ENCODE data around the gene CWC15.
"Not testable (repeated sequence)": the region's sequence is repeated elsewhere in the genome, so short reads cannot be mapped to it uniquely, and the experiment has no call there.

The CWC15 gene

DNA sequence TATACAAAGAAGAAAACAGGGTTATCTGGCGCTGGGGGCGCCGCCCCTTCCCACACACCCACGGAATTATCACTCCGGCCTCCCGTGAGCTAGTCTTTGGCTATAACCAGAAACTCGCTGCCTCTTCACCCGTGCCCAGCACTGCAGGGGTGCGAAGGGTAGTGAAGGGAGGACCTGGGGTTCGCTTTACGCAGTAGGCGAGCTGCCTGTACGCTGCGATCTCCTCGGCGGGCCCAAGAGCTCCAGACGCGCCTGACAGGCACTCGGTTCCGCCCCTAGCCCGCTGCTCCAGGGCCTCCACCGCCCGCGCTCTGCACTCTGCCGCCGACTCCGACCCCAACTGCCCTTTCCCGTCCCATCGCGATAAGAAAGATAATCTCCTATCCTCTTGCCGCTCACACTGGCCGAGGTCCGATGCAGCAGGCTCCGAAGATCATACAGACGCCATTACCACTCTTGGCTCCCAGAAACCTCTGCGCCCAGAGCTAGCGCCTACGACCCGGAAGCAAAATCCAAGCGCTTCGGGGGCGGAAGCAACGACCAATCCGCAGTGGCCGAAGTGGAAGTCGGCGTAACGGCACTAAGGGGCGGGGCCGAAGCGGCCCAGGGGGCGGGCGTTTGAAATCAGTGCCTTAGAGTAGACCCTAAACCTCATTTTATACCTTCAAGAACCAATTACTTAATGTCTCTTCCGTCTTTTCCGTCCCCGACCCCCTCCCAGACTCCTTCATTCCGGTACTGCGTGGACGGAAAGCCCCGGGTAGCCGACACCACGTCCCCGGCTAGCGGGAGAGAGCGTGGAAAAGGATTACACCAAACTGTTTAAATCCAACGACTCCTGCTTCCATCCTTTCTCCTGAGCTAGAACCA lies at the start of gene CWC15, which contains the start of gene KDM4D:
Gene CWC15, minus strand, starts transcription at position 458 of the 870 bp plus-strand sequence. CDS start 1,371 bp downstream, outside the sequence.
Gene KDM4D, plus strand, starts transcription at position 611 of the 870 bp plus-strand sequence. CDS start 23,664 bp downstream, outside the sequence.
- DNase-seq, result peak; percentile 75 to 94

GRCh38 chr11:95021468-95021867 lies 48.1 kb upstream of the CWC15 start:
- not testable (repeated sequence) for DNase-seq

DNA sequence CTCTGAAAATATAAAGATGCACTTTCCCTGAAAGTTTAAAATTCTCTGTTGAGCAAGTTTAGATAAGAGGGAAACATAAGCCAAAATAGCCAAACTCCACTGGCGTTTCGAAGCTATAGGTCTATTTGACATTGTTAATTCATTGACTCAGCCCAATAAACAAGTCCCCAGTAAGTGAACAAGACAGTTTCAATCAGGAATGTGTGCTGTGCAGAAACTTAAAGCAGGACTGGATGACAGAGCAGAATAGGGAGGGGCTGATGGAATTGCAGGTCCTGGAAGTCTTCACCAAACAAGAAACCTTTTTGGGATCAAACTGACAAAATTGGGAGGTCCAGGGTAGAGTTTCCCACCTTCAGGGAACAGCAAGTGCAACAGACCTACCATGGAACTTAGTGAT lies 42.8 kb upstream of the CWC15 start:
- no peak for DNase-seq

DNA sequence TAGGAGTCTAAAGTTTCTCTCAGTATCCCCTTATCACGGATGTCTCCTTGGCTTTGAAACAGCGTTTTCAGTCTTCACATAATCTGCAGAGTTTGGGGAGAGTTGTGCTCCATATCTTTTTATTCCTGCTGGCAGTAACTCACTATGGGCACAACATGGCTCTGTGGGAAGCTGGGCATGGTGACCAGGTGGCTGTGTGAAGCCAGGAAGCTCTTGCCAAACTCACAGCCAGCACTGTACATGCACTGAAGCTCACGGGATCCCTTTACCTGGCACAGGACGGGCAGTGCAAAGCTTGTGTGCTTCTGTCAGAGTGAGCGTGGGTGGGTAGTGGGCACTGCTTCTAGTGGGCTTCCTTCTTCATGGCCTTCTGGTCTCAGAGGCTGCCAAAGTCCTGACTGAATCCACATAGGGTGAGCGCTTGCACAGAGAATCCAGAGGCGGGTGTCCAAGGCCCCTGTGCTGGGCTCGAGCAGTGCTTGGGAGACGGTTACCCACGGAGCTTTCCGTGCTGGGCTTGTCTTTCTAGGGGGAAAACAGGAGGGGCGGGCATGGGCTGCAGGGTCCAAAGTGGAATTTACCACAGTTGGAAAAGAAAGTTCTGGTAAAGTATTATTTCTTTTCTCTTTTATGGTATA lies 40.9 kb upstream of the CWC15 start:
- no peak for DNase-seq

GRCh38 chr11:95011376-95011775 lies 38.0 kb upstream of the CWC15 start:
- DNase-seq, result no peak

- no peak for DNase-seq
These were observed 32.3 kb upstream of the CWC15 start for GRCh38 chr11:95005642-95006041.

DNA sequence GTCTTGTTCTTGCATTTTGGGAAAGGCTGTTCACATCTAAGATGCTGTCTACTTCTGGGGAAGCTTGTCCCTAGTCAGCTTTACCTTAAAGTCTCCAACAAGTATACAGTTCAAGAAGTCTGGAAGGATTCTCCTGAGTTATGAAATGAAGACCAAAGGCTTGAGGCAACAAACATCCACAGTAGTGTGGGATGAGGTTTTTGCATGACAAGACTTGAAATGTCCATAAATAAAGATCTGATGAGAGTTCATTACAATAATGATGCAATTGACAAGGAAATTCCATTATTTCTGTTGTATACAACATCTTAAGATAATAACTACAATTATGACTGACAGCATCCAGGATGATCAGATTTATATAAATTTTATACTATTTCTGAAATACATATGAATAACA lies 30.4 kb upstream of the CWC15 start:
- DNase-seq, result no peak

- no peak for DNase-seq
These were observed 24.9 kb upstream of the CWC15 start for GRCh38 chr11:94998285-94998684.

- DNase-seq, result no peak
These were observed 24.1 kb upstream of the CWC15 start for GRCh38 chr11:94997437-94997836.

GRCh38 chr11:94993400-94993943 lies 20.1 kb upstream of the CWC15 start:
- no peak for DNase-seq

DNA sequence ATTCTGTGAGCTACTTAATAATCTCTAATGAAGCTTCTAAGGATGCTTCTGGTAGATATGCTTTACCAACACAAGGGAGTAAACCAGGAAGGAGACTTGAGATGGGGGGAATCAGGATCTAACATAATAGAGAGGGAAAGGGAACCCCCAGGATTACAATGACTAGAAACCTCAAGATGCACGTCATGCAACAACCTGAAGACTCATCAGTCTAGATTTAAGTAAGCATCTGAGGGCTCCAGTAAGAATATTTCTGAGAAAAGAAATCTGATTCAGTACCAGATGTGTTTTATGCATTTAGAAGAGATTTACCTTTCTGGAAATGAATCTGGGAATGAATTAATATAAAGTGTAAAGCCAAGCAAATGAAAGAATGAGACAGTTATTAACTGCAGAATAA lies 15.4 kb upstream of the CWC15 start:
- DNase-seq, result no peak

DNA sequence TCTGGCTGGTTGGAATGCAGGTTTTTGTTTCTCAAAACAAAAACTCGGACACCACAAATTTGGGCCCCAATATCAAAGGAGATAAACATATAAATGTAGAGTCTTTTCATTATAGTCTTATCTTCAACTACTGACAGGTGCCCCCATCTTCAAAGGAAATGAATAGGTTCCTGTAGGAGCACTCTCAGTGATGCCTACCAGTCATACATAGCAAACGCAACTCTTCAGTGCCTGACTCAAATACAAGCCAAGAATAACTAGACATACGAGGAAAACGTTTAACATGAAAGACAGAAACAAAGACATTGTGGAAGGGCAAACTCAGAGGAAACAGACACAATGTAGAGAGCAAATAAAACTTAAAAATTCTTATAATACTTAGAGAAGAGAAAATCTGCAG lies 14.0 kb upstream of the CWC15 start:
- no peak for DNase-seq

DNA sequence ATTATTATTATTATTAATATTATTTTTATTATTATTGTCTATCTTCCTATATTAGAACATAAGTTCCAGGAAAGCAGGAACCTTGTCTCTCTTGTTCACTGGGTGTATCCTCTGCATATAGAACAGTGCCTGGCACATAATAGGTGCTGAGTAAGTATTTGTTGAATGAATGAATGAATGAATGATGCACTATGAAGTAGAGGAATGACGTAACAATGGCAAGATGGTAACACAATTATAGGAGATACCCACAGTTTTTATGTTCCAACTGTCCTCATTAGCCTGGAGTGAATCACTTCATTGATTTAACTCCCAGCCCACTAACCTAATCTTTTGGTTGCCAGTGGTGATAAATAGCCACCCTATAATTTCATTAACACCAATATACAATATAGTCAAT lies 2.2 kb upstream of the CWC15 start:
- DNase-seq, result no peak

GRCh38 chr11:94974178-94974577 lies 822 bp upstream of the CWC15 start:
- no peak for DNase-seq

DNA sequence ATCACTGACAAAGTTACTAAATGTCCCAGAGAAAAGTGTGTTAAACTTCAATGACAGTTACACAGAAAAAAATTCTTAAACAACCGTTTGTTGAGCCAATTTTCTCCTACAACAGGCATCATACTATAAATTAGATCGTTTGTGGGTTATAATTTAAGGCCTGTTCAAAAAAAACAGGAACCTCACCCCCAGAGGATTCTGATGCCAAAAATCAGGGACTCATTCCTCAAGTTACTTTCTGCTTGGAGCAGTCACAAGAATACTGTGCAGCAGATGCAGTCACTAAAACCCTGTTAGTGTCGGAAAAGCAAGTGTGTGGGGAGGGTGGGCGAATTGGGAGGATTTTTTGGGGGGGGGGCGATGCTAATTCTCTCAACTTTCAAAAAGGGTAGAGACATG lies 657 bp downstream of the CWC15 start:
- DNase-seq, result no peak

DNA sequence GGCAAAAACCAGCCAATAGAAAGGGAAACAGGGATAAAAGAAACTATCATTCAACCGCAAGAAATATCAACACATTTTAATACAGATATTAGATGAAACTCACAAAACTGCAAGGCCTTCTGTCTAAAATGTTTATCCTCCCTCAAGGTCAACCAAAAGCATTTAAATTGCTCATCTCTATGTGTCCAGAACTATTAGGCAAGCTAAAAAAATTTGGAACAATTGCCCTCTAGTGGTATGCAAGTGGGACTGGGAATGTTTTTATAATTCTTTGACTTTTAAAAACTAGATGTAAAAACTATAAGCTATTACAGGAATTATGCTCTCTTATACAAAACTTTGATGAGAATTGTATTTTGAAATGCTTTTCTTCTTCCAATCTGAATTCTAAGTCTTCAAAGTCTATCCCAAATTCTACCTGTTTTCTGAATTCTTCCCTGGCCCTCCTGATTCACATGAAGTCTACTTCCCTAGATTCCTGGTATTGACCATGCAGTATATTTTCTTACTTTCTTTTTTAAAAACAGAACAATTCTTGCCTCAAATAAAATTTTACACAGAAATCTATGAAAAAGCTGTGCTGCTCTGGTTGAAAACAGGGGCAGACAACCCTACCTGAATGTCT lies 4.9 kb downstream of the CWC15 start:
- peak in 1 of 2 experiments; percentile 5 for DNase-seq

GRCh38 chr11:94964934-94965333 lies 8.4 kb downstream of the CWC15 start:
- DNase-seq, result no peak

DNA sequence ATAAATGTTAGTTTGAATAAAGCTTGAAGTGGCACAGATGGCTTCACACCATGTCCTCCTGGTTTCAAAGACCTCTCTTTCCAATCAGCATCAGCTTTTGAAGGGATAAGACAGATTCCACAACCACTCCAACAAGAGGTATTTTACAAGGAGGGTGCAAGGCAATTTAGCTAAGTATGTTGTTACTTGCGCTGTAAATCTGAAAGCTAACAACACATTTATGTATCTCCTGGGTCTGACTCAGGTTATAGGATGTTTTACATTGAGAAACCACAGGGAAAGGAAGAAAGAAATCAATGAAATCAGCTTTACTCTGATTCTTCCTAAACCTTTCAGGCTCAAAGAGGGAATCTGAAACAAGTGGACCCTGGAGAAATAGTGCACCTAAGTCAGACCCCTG lies 12.1 kb downstream of the CWC15 start:
- no peak for DNase-seq

GRCh38 chr11:94960488-94960887 lies 12.9 kb downstream of the CWC15 start:
- no peak for DNase-seq

GRCh38 chr11:94959179-94959578 lies 14.2 kb downstream of the CWC15 start:
- no peak for DNase-seq

DNA sequence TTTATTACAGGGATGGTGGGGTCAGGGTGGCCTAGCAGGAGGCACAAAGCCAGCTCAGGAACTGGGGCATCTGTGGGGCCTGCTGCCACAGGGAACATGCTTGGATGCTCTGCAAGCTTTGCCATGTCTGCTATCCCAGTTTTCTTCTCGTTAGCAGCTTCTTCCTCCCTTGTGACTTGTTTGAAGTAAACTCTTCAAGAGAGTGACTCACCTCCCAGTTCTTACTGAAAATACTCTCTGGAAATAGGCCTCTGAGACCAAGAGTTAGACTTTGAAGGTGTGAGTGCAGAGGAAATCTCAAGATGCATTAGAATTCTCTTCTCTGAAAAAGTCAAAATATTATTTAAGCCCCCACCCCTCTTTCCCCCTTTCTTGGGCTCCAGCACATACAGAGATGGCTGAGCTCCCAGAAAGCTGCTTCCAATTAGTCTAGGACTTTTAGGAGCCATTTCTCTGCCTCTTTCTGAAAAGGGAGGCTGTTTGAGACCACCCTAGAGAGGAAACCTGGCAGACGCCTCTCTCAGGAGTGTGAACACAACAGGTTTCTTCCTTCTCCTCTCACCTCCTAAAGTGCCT lies 15.1 kb downstream of the CWC15 start:
- DNase-seq, result no peak

DNA sequence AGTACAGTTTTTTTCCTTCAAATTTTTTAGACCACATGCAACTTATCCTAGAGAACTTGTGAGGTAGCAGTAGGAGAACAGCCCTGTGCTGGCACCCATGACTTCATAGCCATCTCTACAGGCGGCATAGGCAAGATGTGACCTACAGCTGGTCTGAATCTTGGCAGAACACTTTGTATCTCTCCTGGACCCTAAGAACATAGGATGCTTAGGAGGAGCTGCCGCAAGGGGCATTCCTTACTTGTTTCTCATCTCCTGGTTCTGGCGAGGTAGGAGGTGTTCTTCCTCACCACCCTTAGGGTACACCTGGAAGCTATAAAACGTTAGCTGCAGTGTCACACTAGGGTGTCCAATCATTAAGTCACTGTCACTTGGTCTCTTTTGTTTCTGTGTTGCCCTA lies 16.4 kb downstream of the CWC15 start:
- DNase-seq, result no peak

GRCh38 chr11:94954753-94955152 lies 18.6 kb downstream of the CWC15 start:
- DNase-seq, result no peak

Data from SHP77 (cell line).